Measurements from ENCODE around the gene KLHL26. TPM values are rescaled to one million over a fixed set of nuclear protein-coding genes. Genes with fewer than 3 reads are reported as not detected.

The KLHL26 gene
- total RNA-seq, 1 donor from 2014 or later, result 12.3 TPM

GRCh38 chr19:18629166-18630088 is 7.4 kb upstream of the KLHL26 start:
- Mint-ChIP-seq H3K27me3 (ENCODE audit: low read depth) (no peaks in the 10 kb centered on the region), H3K9me3 (no peaks in the 10 kb centered on the region), H3K4me1 (peaks cover 16% of the 10 kb centered on the region), H3K4me3 (no peak overlapping the region), H3K36me3 (ENCODE audit: low read depth) (no peaks in the 10 kb centered on the region), H3K27ac (ENCODE audit: unreplicated experiment) (no peak overlapping the region)
- DNase-seq (ENCODE audit: low read depth, low spot score), result no peak
- no peak for TF ChIP-seq CTCF (conservative IDR thresholded peaks at IDR 0.05)

DNA sequence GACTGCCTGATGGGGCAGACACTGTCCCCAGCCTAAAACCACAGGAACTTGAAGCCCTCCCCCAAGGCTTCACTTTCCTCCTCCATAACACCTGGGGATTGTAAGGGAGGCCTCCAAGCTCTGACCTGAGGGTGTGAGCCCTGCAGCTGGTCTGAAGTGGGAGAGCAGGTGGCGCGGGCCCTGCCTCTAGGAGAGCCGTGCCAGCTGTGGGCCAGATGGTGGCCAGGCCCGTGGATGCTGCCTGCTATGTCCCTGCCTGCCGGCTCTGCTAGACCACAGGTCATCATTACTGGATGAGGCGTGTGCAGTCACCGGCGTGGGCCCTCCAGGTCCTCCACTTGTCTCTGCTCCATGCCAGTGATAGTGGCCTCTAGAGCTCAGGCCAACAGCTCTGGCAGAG is 3.5 kb upstream of the KLHL26 start:
- Mint-ChIP-seq H3K27me3 (ENCODE audit: low read depth) (no peaks in the 10 kb centered on the region), H3K4me3 (peak overlapping the region; percentile 19), H3K9me3 (no peaks in the 10 kb centered on the region), H3K4me1 (peaks cover 31% of the 10 kb centered on the region), H3K36me3 (ENCODE audit: low read depth) (no peaks in the 10 kb centered on the region), H3K27ac (ENCODE audit: unreplicated experiment) (no peak overlapping the region)
- no peak for DNase-seq (ENCODE audit: low read depth, low spot score)
- TF ChIP-seq CTCF (conservative IDR thresholded peaks at IDR 0.05), result no peak

GRCh38 chr19:18634612-18635297 is 2.1 kb upstream of the KLHL26 start:
- Mint-ChIP-seq H3K4me3 (peak overlapping the region; percentile 81), H3K36me3 (ENCODE audit: low read depth) (no peaks in the 10 kb centered on the region), H3K27me3 (ENCODE audit: low read depth) (no peaks in the 10 kb centered on the region)

DNA sequence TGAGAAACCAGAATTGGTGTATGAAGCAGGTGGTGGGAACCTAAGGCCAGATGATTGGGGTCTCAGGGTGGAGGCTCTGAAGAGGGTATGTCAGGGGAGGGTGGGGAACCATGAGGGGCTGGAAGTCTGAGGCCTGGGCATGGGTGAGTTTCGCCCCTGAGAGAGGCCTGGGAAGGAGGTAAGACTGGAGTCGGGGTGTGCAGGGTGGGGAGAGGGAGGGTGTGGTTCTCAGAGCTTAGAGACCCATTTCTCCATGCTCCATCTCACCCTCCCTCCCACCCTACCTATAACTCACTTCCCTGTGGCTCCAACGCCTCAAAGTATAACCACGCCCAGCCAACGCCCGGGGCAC is 1.0 kb upstream of the KLHL26 start:
- TF ChIP-seq CTCF (conservative IDR thresholded peaks at IDR 0.05), result no peak
- no peaks in the 10 kb centered on the region for H3K9me3 Mint-ChIP-seq
- H3K4me3 Mint-ChIP-seq, result peak overlapping the region; percentile 97
- H3K27ac Mint-ChIP-seq (ENCODE audit: unreplicated experiment), result no peak overlapping the region
- peaks cover 21% of the 10 kb centered on the region for H3K4me1 Mint-ChIP-seq
- no peaks in the 10 kb centered on the region for H3K36me3 Mint-ChIP-seq (ENCODE audit: low read depth)
- H3K27me3 Mint-ChIP-seq (ENCODE audit: low read depth), result no peaks in the 10 kb centered on the region
- no peak for DNase-seq (ENCODE audit: low read depth, low spot score)

More at GRCh38 chr19:18634612-18635297, 2.1 kb upstream of the KLHL26 start:
- no peak for TF ChIP-seq CTCF (conservative IDR thresholded peaks at IDR 0.05)
- Mint-ChIP-seq H3K4me1 (peaks cover 23% of the 10 kb centered on the region), H3K9me3 (no peaks in the 10 kb centered on the region), H3K27ac (ENCODE audit: unreplicated experiment) (peak overlapping the region; percentile 65)
- no peak for DNase-seq (ENCODE audit: low read depth, low spot score)

- H3K4me3 Mint-ChIP-seq, result peak overlapping the region; percentile 97
- H3K27me3 Mint-ChIP-seq (ENCODE audit: low read depth), result no peaks in the 10 kb centered on the region
- peak; percentile 99 for DNase-seq (ENCODE audit: low read depth, low spot score)
- H3K36me3 Mint-ChIP-seq (ENCODE audit: low read depth), result no peaks in the 10 kb centered on the region
- H3K9me3 Mint-ChIP-seq, result no peaks in the 10 kb centered on the region
- peaks cover 21% of the 10 kb centered on the region for H3K4me1 Mint-ChIP-seq
- no peak overlapping the region for H3K27ac Mint-ChIP-seq (ENCODE audit: unreplicated experiment)
- no peak for TF ChIP-seq CTCF (conservative IDR thresholded peaks at IDR 0.05)
Observed at GRCh38 chr19:18636183-18636968, 452 bp upstream of the KLHL26 start.
